Karpas-422 (cell line): ENCODE data around the gene WFIKKN2. TPM values are rescaled to one million over a fixed set of nuclear protein-coding genes. Genes with fewer than 3 reads are reported as not detected.
A peak's percentile ranks its signal among the peaks of the same experiment; 100 is the strongest.

Experiments used
- DNase-seq: peaks from one replicate; pipeline ENCODE4 v3.0.0-alpha.2; 2015
- H2AFZ ChIP-seq: fragments of 200-600 bp; sonication (generic); 2 replicates; pipeline ENCODE4 v1.6.1; 2014; ENCODE audit warnings: antibody characterized with exemption, low read length, mixed read lengths
- H3K27ac ChIP-seq: fragments of 200-600 bp; sonication (generic); 2 replicates; pipeline ENCODE4 v1.5.1; 2014; ENCODE audit warnings: mild to moderate bottlenecking, low read length, moderate library complexity
- H3K27me3 ChIP-seq: fragments of 200-600 bp; sonication (generic); 2 replicates; pipeline ENCODE4 v1.6.1; 2014; ENCODE audit warnings: low read length, mixed read lengths
- H3K36me3 ChIP-seq: fragments of 200-600 bp; sonication (generic); 2 replicates; pipeline ENCODE4 v1.6.1; 2014; ENCODE audit warnings: low read length, mixed read lengths; ENCODE audit not compliant: insufficient read depth
- H3K4me1 ChIP-seq: fragments of 200-600 bp; sonication (generic); 2 replicates; pipeline ENCODE4 v1.6.1; 2014; ENCODE audit warnings: mild to moderate bottlenecking, low read length, mixed read lengths
- H3K4me2 ChIP-seq: fragments of 200-600 bp; sonication (generic); 2 replicates; pipeline ENCODE4 v1.6.1; 2014; ENCODE audit warnings: low read length, low read depth, mild to moderate bottlenecking; ENCODE audit not compliant: poor library complexity, severe bottlenecking
- H3K4me3 ChIP-seq: fragments of 200-600 bp; sonication (generic); 2 replicates; pipeline ENCODE4 v1.5.1; 2014; ENCODE audit warnings: mild to moderate bottlenecking, antibody characterized with exemption, low read length, mixed read lengths
- H3K79me2 ChIP-seq: fragments of 200-600 bp; sonication (generic); 2 replicates; pipeline ENCODE4 v1.6.1; 2014; ENCODE audit warnings: mild to moderate bottlenecking, low read length, mixed read lengths
- H3K9ac ChIP-seq: fragments of 200-600 bp; sonication (generic); 2 replicates; pipeline ENCODE4 v1.6.0; 2014; ENCODE audit warnings: low read length
- H3K9me2 ChIP-seq: fragments of 200-600 bp; sonication (generic), shearing (Covaris generic); replicated peaks from 2 replicates; pipeline ENCODE4 v1.6.0; 2014; ENCODE audit warnings: mild to moderate bottlenecking, low read length, moderate library complexity; ENCODE audit not compliant: insufficient read depth
- H3K9me3 ChIP-seq: fragments of 300-700, 200-600 bp; sonication (generic); 2 replicates; pipeline ENCODE4 v1.6.1; 2014; ENCODE audit warnings: low read length, mixed read lengths
- H4K20me1 ChIP-seq: fragments of 200-600 bp; sonication (generic); 2 replicates; pipeline ENCODE4 v1.6.1; 2014; ENCODE audit warnings: mild to moderate bottlenecking, antibody characterized with exemption, low read length, low read depth; ENCODE audit not compliant: insufficient read depth
- total RNA-seq: library from RNA; depleted of rRNA; stranded (reverse); fragments of >200 nt; shearing (Covaris generic); gene quantifications from 2 replicates; pipeline ENCODE4 v1.2.3, GENCODE V29; 2014; ENCODE audit warnings: low replicate concordance; rRNA removed

Gene WFIKKN2, protein sequence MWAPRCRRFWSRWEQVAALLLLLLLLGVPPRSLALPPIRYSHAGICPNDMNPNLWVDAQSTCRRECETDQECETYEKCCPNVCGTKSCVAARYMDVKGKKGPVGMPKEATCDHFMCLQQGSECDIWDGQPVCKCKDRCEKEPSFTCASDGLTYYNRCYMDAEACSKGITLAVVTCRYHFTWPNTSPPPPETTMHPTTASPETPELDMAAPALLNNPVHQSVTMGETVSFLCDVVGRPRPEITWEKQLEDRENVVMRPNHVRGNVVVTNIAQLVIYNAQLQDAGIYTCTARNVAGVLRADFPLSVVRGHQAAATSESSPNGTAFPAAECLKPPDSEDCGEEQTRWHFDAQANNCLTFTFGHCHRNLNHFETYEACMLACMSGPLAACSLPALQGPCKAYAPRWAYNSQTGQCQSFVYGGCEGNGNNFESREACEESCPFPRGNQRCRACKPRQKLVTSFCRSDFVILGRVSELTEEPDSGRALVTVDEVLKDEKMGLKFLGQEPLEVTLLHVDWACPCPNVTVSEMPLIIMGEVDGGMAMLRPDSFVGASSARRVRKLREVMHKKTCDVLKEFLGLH
- not detected in 2 replicates for total RNA-seq

DNA sequence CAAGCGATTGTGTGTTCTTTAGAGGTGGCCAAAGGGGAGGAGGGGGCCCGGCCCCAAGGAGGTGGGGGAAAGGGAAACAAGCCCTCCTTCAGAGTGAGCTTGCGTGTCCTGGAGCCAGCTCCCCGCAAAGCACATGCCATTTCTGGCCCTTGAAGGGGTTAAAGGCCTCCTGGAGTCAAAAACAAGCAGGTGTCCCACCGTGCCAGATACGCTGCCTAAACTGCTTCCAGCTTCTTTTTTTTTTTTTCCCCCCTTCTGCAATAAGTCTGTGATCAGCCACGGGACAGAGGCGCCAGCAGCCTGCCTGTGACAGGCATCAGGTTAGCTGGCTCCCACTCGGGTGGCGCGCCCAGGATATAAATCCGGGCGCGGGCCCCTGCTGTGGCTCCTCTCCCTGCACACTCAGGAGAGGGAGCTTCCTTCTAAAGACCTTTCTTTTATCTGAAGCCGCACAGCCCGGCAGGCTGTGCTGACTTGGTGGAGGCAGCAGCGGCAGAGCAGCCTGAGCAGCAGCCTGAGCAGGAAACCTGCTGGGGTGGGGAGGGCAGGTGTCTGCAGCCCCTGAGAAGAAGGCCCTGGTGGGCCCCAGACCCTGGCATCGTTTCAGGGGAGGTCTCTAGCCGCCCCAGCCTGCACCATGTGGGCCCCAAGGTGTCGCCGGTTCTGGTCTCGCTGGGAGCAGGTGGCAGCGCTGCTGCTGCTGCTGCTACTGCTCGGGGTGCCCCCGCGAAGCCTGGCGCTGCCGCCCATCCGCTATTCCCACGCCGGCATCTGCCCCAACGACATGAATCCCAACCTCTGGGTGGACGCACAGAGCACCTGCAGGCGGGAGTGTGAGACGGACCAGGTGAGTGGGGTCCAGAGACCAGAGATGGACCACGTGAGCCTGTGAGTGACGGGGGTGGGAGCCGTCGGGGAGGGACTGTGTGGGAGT, at the start of gene WFIKKN2:
Gene WFIKKN2, plus strand, starts transcription at position 286 of the 934 bp plus-strand sequence. Its CDS starts 352 bp downstream, at position 638.
- H3K4me1 ChIP-seq, result no peaks in the 10 kb centered on the region
- H3K79me2 ChIP-seq, result no peaks in the 10 kb centered on the region
- no peak within 1 kb of the TSS for H3K9ac ChIP-seq
- no peak within 1 kb of the TSS for H3K4me2 ChIP-seq
- H2AFZ ChIP-seq, result no peak within 1 kb of the TSS
- no peaks in the 10 kb centered on the region for H3K27me3 ChIP-seq
- H3K27ac ChIP-seq, result no peak within 1 kb of the TSS
- no peaks in the 10 kb centered on the region for H3K9me2 ChIP-seq
- H4K20me1 ChIP-seq, result no peaks in the 10 kb centered on the region
- DNase-seq, result no peak
- no peaks in the 10 kb centered on the region for H3K9me3 ChIP-seq
- H3K4me3 ChIP-seq, result no peak within 1 kb of the TSS
- no peaks in the 10 kb centered on the region for H3K36me3 ChIP-seq

DNA sequence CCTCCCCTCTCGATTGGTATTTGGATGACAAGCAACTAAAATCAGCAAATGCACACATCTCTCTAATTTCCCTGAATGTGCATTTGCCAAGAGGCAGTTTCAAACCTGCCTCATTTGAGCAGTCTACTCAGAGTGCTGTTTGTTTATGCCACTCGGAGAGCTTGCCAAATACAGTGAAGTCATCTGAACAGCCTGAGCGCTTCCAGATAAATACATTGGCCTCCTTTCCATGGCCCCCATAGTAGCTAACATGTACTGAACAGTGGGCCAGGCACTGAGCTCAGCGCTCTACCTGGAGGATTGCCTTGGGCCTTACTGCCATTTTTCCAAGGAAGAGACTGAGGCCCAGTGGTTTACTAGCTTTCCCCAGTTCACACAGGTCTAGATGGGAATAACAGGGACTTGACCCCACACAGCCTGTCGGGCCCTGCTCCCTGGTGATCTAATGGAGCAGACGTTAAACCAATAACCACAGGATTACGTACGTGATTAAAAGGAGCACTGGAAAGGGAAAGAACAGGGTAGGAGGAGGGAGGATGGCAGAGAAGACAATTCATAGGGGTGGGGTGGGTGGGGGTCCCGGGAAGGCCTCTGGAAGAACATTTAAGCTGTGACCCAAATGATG, 49.3 kb upstream of the WFIKKN2 start:
- H3K4me3 ChIP-seq, result no peak overlapping the region
- H3K27ac ChIP-seq, result no peak overlapping the region
- H4K20me1 ChIP-seq, result no peaks in the 10 kb centered on the region
- H3K9me2 ChIP-seq, result no peaks in the 10 kb centered on the region
- no peak overlapping the region for H3K4me2 ChIP-seq
- no peak overlapping the region for H2AFZ ChIP-seq
- H3K9me3 ChIP-seq, result no peaks in the 10 kb centered on the region
- no peak for DNase-seq
- no peaks in the 10 kb centered on the region for H3K79me2 ChIP-seq
- H3K9ac ChIP-seq, result no peak overlapping the region
- H3K36me3 ChIP-seq, result no peaks in the 10 kb centered on the region
- H3K27me3 ChIP-seq, result no peaks in the 10 kb centered on the region
- H3K4me1 ChIP-seq, result no peaks in the 10 kb centered on the region

DNA sequence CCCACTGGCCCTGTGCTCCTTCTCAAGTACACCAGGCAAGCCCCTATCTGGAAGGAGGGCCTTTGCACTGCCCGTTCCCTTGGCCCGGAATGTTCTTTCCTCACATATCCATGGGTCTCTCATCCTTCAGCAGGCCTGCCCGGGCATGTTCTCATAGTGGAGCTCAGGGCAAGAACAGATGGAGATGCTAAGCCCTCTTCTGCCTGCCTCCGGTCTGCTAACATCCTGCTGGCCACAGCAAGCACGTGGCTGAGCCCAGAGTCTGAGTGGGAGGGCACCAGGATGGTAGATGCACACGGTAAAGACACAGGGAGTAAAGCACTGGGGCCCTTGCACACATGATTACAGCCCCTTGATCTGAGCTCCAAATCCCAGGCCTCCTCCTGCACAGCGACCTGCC, 48.3 kb upstream of the WFIKKN2 start:
- no peak overlapping the region for H3K9ac ChIP-seq
- no peaks in the 10 kb centered on the region for H4K20me1 ChIP-seq
- no peaks in the 10 kb centered on the region for H3K27me3 ChIP-seq
- H3K4me2 ChIP-seq, result no peak overlapping the region
- H3K79me2 ChIP-seq, result no peaks in the 10 kb centered on the region
- H2AFZ ChIP-seq, result no peak overlapping the region
- H3K4me3 ChIP-seq, result no peak overlapping the region
- DNase-seq, result no peak
- H3K9me3 ChIP-seq, result no peaks in the 10 kb centered on the region
- no peaks in the 10 kb centered on the region for H3K4me1 ChIP-seq
- H3K36me3 ChIP-seq, result no peaks in the 10 kb centered on the region
- H3K27ac ChIP-seq, result no peak overlapping the region
- H3K9me2 ChIP-seq, result no peaks in the 10 kb centered on the region

DNA sequence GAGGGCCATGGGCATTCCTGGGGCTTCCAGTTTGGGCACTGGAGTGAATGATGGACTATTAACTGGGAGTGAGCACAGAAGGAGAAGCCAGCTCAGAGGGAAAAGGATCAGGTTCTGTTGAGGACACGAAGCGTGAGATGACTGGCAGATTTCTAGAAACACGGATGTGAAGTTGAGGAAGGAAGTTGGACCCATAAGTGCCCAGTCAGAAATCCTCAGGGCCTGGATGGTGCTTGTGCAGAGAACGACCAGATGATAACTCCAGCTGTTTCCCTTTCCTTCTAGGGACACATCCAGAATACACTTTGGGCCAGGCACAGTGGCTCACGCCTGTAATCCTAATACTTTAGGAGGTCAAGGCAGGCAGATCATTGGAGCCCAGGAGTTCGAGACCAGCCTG, 44.8 kb upstream of the WFIKKN2 start:
- no peak overlapping the region for H2AFZ ChIP-seq
- no peaks in the 10 kb centered on the region for H3K79me2 ChIP-seq
- H3K9ac ChIP-seq, result no peak overlapping the region
- no peaks in the 10 kb centered on the region for H4K20me1 ChIP-seq
- H3K27me3 ChIP-seq, result no peaks in the 10 kb centered on the region
- no peak for DNase-seq
- no peak overlapping the region for H3K4me2 ChIP-seq
- H3K36me3 ChIP-seq, result no peaks in the 10 kb centered on the region
- no peaks in the 10 kb centered on the region for H3K9me2 ChIP-seq
- no peak overlapping the region for H3K27ac ChIP-seq
- no peaks in the 10 kb centered on the region for H3K9me3 ChIP-seq
- no peaks in the 10 kb centered on the region for H3K4me1 ChIP-seq
- no peak overlapping the region for H3K4me3 ChIP-seq

DNA sequence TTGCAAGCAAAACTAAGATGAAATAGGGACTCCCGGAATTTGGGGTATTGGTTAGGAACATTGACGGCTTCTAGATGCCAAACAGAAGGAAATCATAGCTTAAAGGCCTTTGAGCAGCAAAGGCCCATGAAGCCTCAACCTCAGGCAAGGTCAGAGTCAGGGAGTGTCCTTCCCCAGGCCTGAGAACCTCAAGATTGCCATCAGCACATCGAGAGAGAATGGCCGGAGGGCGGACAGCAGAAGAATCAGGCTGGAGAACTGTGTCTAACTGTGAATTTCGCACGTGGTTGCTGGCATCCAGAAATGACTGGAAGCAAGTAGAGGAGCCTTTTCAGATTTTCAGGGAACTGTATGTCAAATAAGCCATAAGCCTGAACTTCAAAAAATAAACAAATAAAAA, 43.3 kb upstream of the WFIKKN2 start:
- Histone ChIP-seq H3K4me2 (no peak overlapping the region), H3K9ac (no peak overlapping the region), H3K4me3 (no peak overlapping the region), H2AFZ (no peak overlapping the region), H3K27ac (no peak overlapping the region), H3K9me2 (no peaks in the 10 kb centered on the region), H3K36me3 (no peaks in the 10 kb centered on the region), H3K9me3 (no peaks in the 10 kb centered on the region), H3K4me1 (no peaks in the 10 kb centered on the region), H3K27me3 (no peaks in the 10 kb centered on the region), H4K20me1 (no peaks in the 10 kb centered on the region), H3K79me2 (no peaks in the 10 kb centered on the region)
- no peak for DNase-seq

DNA sequence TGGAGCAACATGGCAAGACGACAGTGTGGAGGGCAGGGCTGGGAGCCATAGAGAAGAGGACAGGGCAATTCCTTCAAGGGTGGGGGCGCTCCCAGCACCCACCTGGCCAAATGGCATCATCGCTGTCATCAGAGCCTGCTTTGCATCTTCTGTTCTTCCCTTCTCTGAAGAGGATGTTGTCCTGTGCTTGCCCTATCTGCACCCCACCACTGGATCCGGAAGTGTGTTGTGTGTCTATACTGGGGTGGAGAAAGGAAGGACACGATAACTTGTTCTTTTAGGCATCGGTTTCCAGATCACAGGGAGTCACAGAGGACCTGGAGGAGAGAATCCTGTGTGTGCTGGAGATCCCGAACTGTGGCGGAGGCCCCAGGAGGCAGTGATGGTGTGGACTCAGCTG, 42.4 kb upstream of the WFIKKN2 start:
- no peak overlapping the region for H3K4me2 ChIP-seq
- H4K20me1 ChIP-seq, result no peaks in the 10 kb centered on the region
- DNase-seq, result no peak
- no peaks in the 10 kb centered on the region for H3K4me1 ChIP-seq
- H3K9me2 ChIP-seq, result no peaks in the 10 kb centered on the region
- no peak overlapping the region for H3K9ac ChIP-seq
- no peaks in the 10 kb centered on the region for H3K79me2 ChIP-seq
- H3K27ac ChIP-seq, result no peak overlapping the region
- no peak overlapping the region for H2AFZ ChIP-seq
- no peaks in the 10 kb centered on the region for H3K27me3 ChIP-seq
- no peaks in the 10 kb centered on the region for H3K9me3 ChIP-seq
- H3K36me3 ChIP-seq, result no peaks in the 10 kb centered on the region
- no peak overlapping the region for H3K4me3 ChIP-seq

DNA sequence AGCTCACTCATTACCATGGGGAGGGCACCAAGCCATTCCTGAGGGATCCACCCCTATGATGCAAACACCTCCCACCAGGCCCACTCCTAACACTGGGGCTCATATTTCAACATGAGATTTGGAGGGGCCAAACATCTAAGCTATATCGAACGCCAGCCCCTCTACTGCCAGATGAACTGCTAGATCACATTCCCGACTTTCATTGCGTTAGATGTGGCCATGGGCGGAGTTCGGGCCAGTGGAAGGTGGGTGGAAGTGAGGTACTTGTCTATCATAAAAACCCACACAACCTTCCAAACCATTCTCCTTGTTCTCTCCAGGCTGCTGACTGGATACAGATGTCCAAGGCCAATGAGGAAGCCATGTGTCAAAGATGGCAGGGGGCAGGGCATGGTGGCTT, 41.0 kb upstream of the WFIKKN2 start:
- Histone ChIP-seq H4K20me1 (no peaks in the 10 kb centered on the region), H3K27ac (no peak overlapping the region), H3K79me2 (no peaks in the 10 kb centered on the region), H3K4me3 (no peak overlapping the region), H3K27me3 (no peaks in the 10 kb centered on the region), H3K9ac (no peak overlapping the region), H3K36me3 (no peaks in the 10 kb centered on the region), H3K9me2 (no peaks in the 10 kb centered on the region), H3K4me1 (no peaks in the 10 kb centered on the region), H2AFZ (no peak overlapping the region), H3K9me3 (no peaks in the 10 kb centered on the region), H3K4me2 (no peak overlapping the region)
- DNase-seq, result peak; percentile 23
